Hematopoietic multipotent progenitor cell treated with erythropoietin and hydrocortisone succinate and interleukin-3 and kit ligand, for 15 days (in vitro differentiated cells): ENCODE results near the gene GALNTL6.
"Not testable (repeated sequence)": the region's sequence is repeated elsewhere in the genome, so short reads cannot be mapped to it uniquely, and the experiment has no call there.

Source experiments
- DNase-seq: peaks from one replicate; pipeline ENCODE4 v3.0.0-alpha.2; 2015; ENCODE audit warnings: low spot score

The GALNTL6 gene

GRCh38 chr4:172393220-172393619 is 580.0 kb downstream of the GALNTL6 start:
- no peak for DNase-seq

- no peak for DNase-seq
These were observed 591.5 kb downstream of the GALNTL6 start for GRCh38 chr4:172404676-172405075.

GRCh38 chr4:172410363-172410762 is 597.2 kb downstream of the GALNTL6 start:
- DNase-seq = no peak

- DNase-seq = no peak
These were observed 597.9 kb downstream of the GALNTL6 start for GRCh38 chr4:172411149-172411548.

GRCh38 chr4:172412851-172413580 is 599.8 kb downstream of the GALNTL6 start:
- DNase-seq = no peak

- not testable (repeated sequence) for DNase-seq
These were observed 615.8 kb downstream of the GALNTL6 start for GRCh38 chr4:172428979-172429378.

- no peak for DNase-seq
These were observed 667.3 kb downstream of the GALNTL6 start for GRCh38 chr4:172480471-172480870.

GRCh38 chr4:172481802-172482508 is 668.8 kb downstream of the GALNTL6 start:
- no peak for DNase-seq

GRCh38 chr4:172485007-172485406 is 671.8 kb downstream of the GALNTL6 start:
- DNase-seq = no peak

GRCh38 chr4:172486531-172486930 is 673.3 kb downstream of the GALNTL6 start:
- no peak for DNase-seq

- no peak for DNase-seq
These were observed 676.7 kb downstream of the GALNTL6 start for GRCh38 chr4:172489861-172490260.

- DNase-seq = no peak
These were observed 682.6 kb downstream of the GALNTL6 start for GRCh38 chr4:172495769-172496168.

GRCh38 chr4:172497321-172497720 is 684.1 kb downstream of the GALNTL6 start:
- DNase-seq = no peak

GRCh38 chr4:172514011-172514410 is 700.8 kb downstream of the GALNTL6 start:
- DNase-seq = no peak

GRCh38 chr4:172514801-172515200 is 701.6 kb downstream of the GALNTL6 start:
- DNase-seq = no peak

GRCh38 chr4:172515266-172515879 is 702.2 kb downstream of the GALNTL6 start:
- DNase-seq = no peak

GRCh38 chr4:172517391-172517790 is 704.2 kb downstream of the GALNTL6 start:
- DNase-seq = no peak

GRCh38 chr4:172521248-172521647 is 708.0 kb downstream of the GALNTL6 start:
- DNase-seq = no peak

- DNase-seq = no peak
These were observed 708.5 kb downstream of the GALNTL6 start for GRCh38 chr4:172521680-172522079.

GRCh38 chr4:172543249-172543648 is 730.0 kb downstream of the GALNTL6 start:
- no peak for DNase-seq

GRCh38 chr4:172546782-172547181 is 733.6 kb downstream of the GALNTL6 start:
- no peak for DNase-seq

GRCh38 chr4:172547724-172548123 is 734.5 kb downstream of the GALNTL6 start:
- no peak for DNase-seq

- no peak for DNase-seq
These were observed 740.0 kb downstream of the GALNTL6 start for GRCh38 chr4:172553216-172553615.
